Psoas muscle (tissue), 8 donors: ENCODE data around the gene SDCCAG8. TPM values are rescaled to one million over a fixed set of nuclear protein-coding genes. Genes with fewer than 3 reads are reported as not detected.
"Not testable (repeated sequence)": the region's sequence is repeated elsewhere in the genome, so short reads cannot be mapped to it uniquely, and the experiment has no call there.

Source experiments
- ATAC-seq, 4 donors: fragments of 200-7000 bp; cut with Tn5 transposase; one replicate each; pipeline ENCODE4 v1.9.1; 2020; ENCODE audit warnings: moderate library complexity in 3 of 4, mild to moderate bottlenecking in 2 of 4
- DNase-seq, 2 donors: peaks; one replicate each; pipeline ENCODE4 v3.0.0-alpha.2; 2020
- H3K27ac ChIP-seq: fragments of 200-600 bp; one replicate; pipeline ENCODE4 v1.8.0; 2022
- H3K27me3 ChIP-seq, 3 donors: fragments of 200-600 bp in 1 of 3; one replicate each; pipeline versions ENCODE4 v1.6.1 to v1.8.0; 2013 to 2022; ENCODE audit warnings: low read length in 2 of 3, mild to moderate bottlenecking in 2 of 3, moderate library complexity in 1 of 3; ENCODE audit not compliant: insufficient read depth in 3 of 3
- H3K36me3 ChIP-seq, 2 donors: fragments of 200-600 bp in 1 of 2; one replicate each; pipeline versions ENCODE4 v1.6.1 to v1.8.0; 2013 to 2022; ENCODE audit warnings: low read depth in 1 of 2, mild to moderate bottlenecking in 1 of 2, moderate library complexity in 1 of 2; ENCODE audit not compliant: insufficient read depth in 1 of 2
- H3K4me1 ChIP-seq: fragments of 200-600 bp; one replicate; pipeline ENCODE4 v1.8.0; 2022
- H3K4me3 ChIP-seq: fragments of 200-600 bp; one replicate; pipeline ENCODE4 v1.8.0; 2022; ENCODE audit warnings: mild to moderate bottlenecking
- H3K9me3 ChIP-seq: fragments of 200-600 bp; one replicate; pipeline ENCODE4 v1.8.0; 2022
- WGBS, 3 donors: extraction: QIAGEN DNeasy Blood & Tissue Kit; methylation state at CpG; one replicate each; pipeline versions ENCODE4 v1.1.6 to v1.1.7; 2013; 5-methylcytosine and 5-hydroxymethylcytosine counted together
- intact Hi-C, 2 donors: fragments of 100-400 bp; cut with DNase I; formaldehyde crosslinking; loops; one replicate each; pipeline versions ENCODE4 v1.11.0 to v1.14.2; 2022
- polyA plus RNA-seq, 3 donors: library from polyadenylated mRNA; stranded (reverse); fragments of 200-250 nt; gene quantifications; one replicate each; pipeline ENCODE4 v1.2.3, GENCODE V29; 2013
- total RNA-seq, 4 donors: library from RNA; stranded (reverse); fragmentation: NEBNext Ultra II Directional in 2 of 4; extraction: Animal tissue kit (Norgen Biotek cat#: 25700) in 2 of 4; gene quantifications; one replicate each; pipeline versions ENCODE4 v1.2.1 to v1.2.4, GENCODE V29; 2021 to 2023
- TF ChIP-seq, protein P1 (sequence below): fragments of 200-600 bp; IDR thresholded peaks from one replicate; pipeline ENCODE4 v1.8.0; 2022; ENCODE audit warnings: antibody characterized with exemption
- donor health status: healthy with polysubstance abuse.
- donor health status: DM: no; HTN: no; CAD: no; lungs with moderate emphysema.
- donor health status: Bipolar disorder and iron deficiency.
- donor health status: healthy.
- donor health status: DM: yes; HTN: yes; CAD: no.
- donor health status: DM: no; HTN: no; CAD: no.
- donor health status: DM: no; HTN: no; CAD: no.
- donor health status: DM: yes; HTN: yes; CAD: no.

Gene SDCCAG8
- total and polyA plus RNA-seq, 7 donors, result 6.4 to 27.6 (median 20.9) TPM

DNA sequence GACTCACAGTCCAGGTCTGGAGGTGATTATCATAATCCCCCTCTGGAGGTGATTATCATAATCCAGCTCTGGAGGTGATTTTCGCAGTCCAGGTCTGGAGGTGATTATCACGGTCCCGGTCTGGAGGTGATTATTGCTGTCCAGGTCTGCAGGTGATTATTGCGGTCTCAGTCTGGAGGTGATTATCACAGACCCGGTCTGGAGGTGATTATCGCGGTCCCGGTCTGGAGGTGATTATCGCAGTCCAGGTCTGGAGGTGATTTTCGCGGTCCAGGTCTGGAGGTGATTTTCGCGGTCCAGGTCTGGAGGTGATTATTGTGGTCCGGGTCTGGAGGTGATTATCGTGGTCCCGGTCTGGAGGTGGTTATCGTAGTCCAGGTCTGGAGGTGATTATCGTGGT, 76.6 kb downstream of the SDCCAG8 start:
- H3K4me3 ChIP-seq, result no peak overlapping the region
- no peak for DNase-seq
- H3K9me3 ChIP-seq, result no peaks in the 10 kb centered on the region
- H3K4me1 ChIP-seq, result peaks cover 8% of the 10 kb centered on the region
- H3K27me3 ChIP-seq, result no peaks in the 10 kb centered on the region
- intact Hi-C loops, result no loop called here
- H3K27ac ChIP-seq, result no peak overlapping the region
- H3K36me3 ChIP-seq, result peaks cover 10 to 63% of the 10 kb centered on the region in 2 donors
- 93 to 98% (median 95%) methylated on average over 18 of the region's 18 CpGs for WGBS, 3 donors
- TF ChIP-seq, protein P1, sequence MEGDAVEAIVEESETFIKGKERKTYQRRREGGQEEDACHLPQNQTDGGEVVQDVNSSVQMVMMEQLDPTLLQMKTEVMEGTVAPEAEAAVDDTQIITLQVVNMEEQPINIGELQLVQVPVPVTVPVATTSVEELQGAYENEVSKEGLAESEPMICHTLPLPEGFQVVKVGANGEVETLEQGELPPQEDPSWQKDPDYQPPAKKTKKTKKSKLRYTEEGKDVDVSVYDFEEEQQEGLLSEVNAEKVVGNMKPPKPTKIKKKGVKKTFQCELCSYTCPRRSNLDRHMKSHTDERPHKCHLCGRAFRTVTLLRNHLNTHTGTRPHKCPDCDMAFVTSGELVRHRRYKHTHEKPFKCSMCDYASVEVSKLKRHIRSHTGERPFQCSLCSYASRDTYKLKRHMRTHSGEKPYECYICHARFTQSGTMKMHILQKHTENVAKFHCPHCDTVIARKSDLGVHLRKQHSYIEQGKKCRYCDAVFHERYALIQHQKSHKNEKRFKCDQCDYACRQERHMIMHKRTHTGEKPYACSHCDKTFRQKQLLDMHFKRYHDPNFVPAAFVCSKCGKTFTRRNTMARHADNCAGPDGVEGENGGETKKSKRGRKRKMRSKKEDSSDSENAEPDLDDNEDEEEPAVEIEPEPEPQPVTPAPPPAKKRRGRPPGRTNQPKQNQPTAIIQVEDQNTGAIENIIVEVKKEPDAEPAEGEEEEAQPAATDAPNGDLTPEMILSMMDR, result no peak
- ATAC-seq, result no peak

DNA sequence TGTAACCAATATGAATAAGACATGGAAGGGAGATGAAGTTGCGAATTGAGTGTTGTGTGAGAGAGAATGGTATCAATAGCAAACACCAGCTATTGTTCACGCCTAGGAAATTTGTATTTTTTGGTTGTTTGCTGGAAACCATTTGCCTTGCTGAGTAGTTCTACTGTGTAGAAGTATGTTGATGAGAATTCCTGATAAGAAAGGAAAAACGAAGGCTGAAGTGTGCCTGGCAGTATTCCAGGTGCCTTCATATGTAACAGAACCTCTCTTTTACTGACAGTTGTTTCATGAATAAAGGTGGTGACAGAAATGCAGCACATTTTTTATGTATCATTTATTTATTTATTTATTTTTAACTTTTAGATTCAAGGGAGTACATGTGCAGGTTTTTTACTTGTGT, 79.5 kb downstream of the SDCCAG8 start:
- intact Hi-C loops, result no loop called here
- 85 to 87% (median 86%) methylated on average over 3 of the region's 3 CpGs for WGBS, 3 donors
- no peak overlapping the region for H3K4me3 ChIP-seq
- no peaks in the 10 kb centered on the region for H3K9me3 ChIP-seq
- H3K27me3 ChIP-seq, result no peaks in the 10 kb centered on the region
- DNase-seq (no peak), ATAC-seq (no peak)
- TF ChIP-seq, protein P1, result no peak
- H3K36me3 ChIP-seq, result peaks cover 10 to 56% of the 10 kb centered on the region in 2 donors
- H3K4me1 ChIP-seq, result peaks cover 10% of the 10 kb centered on the region
- H3K27ac ChIP-seq, result no peak overlapping the region

DNA sequence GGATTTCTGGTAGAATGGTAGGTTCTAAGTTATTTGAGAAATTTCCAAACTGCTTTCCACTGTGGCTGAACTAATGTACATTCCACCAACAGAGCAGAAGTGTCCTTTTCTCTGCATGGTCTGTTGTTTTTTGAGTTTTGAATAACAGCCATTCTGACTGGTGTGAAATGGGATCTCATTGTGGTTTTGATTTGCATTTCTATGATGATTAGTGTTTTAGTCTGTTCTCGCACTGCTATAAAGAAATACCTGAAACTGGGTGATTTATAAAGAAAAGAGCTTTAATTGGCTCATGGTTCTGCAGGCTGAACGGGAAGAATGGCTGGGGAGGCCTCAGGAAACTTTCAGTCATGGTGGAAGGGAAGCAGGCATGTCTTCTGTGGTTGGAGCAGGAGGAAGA, 80.3 kb downstream of the SDCCAG8 start:
- peaks cover 10 to 52% of the 10 kb centered on the region in 2 donors for H3K36me3 ChIP-seq

DNA sequence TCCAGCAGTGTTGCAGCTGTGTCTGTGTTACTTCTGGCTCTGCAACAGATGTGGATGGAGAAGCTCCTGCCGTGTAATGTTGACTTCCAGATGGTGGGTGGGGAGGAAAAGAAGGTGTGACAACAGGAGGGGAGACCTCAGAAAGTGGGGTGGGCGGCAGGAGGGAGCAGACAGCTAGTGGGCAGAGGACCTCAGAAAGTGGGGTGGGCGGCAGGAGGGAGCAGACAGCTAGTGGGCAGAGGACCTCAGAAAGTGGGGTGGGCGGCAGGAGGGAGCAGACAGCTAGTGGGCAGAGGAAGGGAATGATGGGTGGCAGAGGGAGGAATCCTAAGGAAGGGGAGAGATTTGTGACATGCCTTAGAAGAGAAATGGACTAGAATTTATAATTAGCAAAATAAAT, 83.0 kb downstream of the SDCCAG8 start:
- intact Hi-C loops, H3K9me3 ChIP-seq, H3K4me3 ChIP-seq, ATAC-seq, H3K27me3 ChIP-seq, DNase-seq, H3K27ac ChIP-seq: not testable (repeated sequence)
- WGBS, 3 donors, result 81 to 96% (median 85%) methylated on average over 3 to 4 of the region's 4 CpGs
- peaks cover 10% of the 10 kb centered on the region for H3K4me1 ChIP-seq
- H3K36me3 ChIP-seq, result peaks cover 0 to 50% of the 10 kb centered on the region in 2 donors

More for the DNA sequence above, 80.3 kb downstream of the SDCCAG8 start:
- DNase-seq, result no peak
- TF ChIP-seq, protein P1, result no peak
- Histone ChIP-seq H3K4me3 (no peak overlapping the region), H3K27me3 (no peaks in the 10 kb centered on the region), H3K4me1 (peaks cover 10% of the 10 kb centered on the region), H3K9me3 (no peaks in the 10 kb centered on the region), H3K27ac (no peak overlapping the region)
- intact Hi-C loops, result no loop called here
- WGBS, 3 donors, result 90 to 100% (median 98%) methylated on average over 2 of the region's 2 CpGs
- no peak for ATAC-seq

DNA sequence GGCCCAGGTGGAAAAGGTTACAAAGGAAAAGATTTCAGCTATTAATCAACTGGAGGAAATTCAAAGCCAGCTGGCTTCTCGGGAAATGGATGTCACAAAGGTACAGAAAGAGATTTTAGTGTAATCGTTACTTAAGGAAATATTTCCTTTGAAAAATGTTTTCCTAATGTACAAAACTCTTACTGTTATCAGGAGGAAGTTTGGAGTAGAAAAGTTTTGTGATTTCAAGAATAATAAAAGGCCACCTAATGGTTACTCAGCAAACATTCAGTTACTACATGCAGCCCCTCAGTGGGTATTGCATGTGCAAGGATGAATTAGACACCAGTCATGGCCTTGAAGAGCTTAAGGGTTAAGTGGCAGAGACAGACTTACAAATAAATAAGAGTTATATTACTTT, 85.2 kb downstream of the SDCCAG8 start:
- DNase-seq (no peak), ATAC-seq (no peak)
- peaks cover 10% of the 10 kb centered on the region for H3K4me1 ChIP-seq
- TF ChIP-seq, protein P1, result no peak
- H3K27me3 ChIP-seq, result no peaks in the 10 kb centered on the region
- intact Hi-C loops, result loop anchor here (5.0 to 10.0 kb wide), 4 partner anchors 404 to 934 kb away; no protein-coding TSS in a partner anchor
- no peak overlapping the region for H3K27ac ChIP-seq
- no peaks in the 10 kb centered on the region for H3K9me3 ChIP-seq
- H3K4me3 ChIP-seq, result no peak overlapping the region
- WGBS, 3 donors, result 70 to 80% (median 71%) methylated on average over 2 of the region's 2 CpGs
- peaks cover 0 to 44% of the 10 kb centered on the region in 2 donors for H3K36me3 ChIP-seq
